ENCODE results near the gene PRIM2.

DNA sequence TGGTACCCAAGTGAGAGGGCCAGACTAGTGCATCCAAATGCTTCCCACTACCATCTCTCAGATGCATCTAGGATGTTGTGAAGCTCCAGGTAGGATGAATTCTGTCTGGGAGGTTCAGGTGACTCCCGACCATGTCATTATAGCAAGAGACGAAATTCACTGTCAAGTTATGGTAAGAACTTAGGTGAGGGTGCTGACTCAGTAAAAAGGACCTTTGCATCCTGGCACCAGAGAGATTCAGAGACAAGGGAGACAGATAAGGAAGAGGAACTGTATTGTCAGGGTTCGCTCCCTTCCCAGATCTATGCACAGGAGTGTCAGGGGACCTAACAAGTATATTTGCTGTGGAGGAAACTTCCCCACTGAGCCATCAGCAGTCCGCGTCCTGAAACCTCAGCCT is 11.2 kb upstream of the PRIM2 start:
- no peak for TF ChIP-seq YY2 (tag by site-specific recombination; IDR thresholded peaks at IDR 0.05)
- TF ChIP-seq TCF7L2 (IDR thresholded peaks at IDR 0.05; ENCODE audit: borderline replicate concordance, low read depth, low read length) = no peak
- TF ChIP-seq, protein P1, sequence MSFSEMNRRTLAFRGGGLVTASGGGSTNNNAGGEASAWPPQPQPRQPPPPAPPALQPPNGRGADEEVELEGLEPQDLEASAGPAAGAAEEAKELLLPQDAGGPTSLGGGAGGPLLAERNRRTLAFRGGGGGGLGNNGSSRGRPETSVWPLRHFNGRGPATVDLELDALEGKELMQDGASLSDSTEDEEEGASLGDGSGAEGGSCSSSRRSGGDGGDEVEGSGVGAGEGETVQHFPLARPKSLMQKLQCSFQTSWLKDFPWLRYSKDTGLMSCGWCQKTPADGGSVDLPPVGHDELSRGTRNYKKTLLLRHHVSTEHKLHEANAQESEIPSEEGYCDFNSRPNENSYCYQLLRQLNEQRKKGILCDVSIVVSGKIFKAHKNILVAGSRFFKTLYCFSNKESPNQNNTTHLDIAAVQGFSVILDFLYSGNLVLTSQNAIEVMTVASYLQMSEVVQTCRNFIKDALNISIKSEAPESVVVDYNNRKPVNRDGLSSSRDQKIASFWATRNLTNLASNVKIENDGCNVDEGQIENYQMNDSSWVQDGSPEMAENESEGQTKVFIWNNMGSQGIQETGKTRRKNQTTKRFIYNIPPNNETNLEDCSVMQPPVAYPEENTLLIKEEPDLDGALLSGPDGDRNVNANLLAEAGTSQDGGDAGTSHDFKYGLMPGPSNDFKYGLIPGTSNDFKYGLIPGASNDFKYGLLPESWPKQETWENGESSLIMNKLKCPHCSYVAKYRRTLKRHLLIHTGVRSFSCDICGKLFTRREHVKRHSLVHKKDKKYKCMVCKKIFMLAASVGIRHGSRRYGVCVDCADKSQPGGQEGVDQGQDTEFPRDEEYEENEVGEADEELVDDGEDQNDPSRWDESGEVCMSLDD (tag by site-specific recombination; IDR thresholded peaks at IDR 0.05) = no peak
- TF ChIP-seq ZNF423 (tag by site-specific recombination; IDR thresholded peaks at IDR 0.05) = no peak

Measured in HEK293 (cell line).